Stimulated activated CD8-positive, alpha-beta memory T cell treated with anti-CD3 and anti-CD28 coated beads, Interleukin-2, amount 100 ng/mL, for 1 hour (primary cell): ENCODE measurements around the gene ARHGAP6.
"Not testable (repeated sequence)": the region's sequence is repeated elsewhere in the genome, so short reads cannot be mapped to it uniquely, and the experiment has no call there.

Source experiments
- DNase-seq, 2 donors: peaks; one replicate each; pipeline ENCODE4 v3.0.0-alpha.2; 2020; ENCODE audit warnings: low read depth in 2 of 2

ARHGAP6 gene

GRCh38 chrX:11641349-11642065 lies 24.2 kb downstream of the ARHGAP6 start:
- no peak for DNase-seq

- DNase-seq, result no peak
Observed at GRCh38 chrX:11640089-11640488, 25.6 kb downstream of the ARHGAP6 start.

- DNase-seq, result no peak
Observed at GRCh38 chrX:11632732-11633131, 33.0 kb downstream of the ARHGAP6 start.

- no peak for DNase-seq
Observed at GRCh38 chrX:11629593-11630211, 36.0 kb downstream of the ARHGAP6 start.

GRCh38 chrX:11628399-11628798 lies 37.3 kb downstream of the ARHGAP6 start:
- DNase-seq, result no peak

GRCh38 chrX:11626351-11626750 lies 39.4 kb downstream of the ARHGAP6 start:
- DNase-seq, result no peak

GRCh38 chrX:11619441-11619840 lies 46.3 kb downstream of the ARHGAP6 start:
- no peak for DNase-seq

GRCh38 chrX:11614253-11614652 lies 51.5 kb downstream of the ARHGAP6 start:
- not testable (repeated sequence) for DNase-seq

- no peak for DNase-seq
Observed at GRCh38 chrX:11611965-11612364, 53.8 kb downstream of the ARHGAP6 start.

GRCh38 chrX:11611161-11611560 lies 54.6 kb downstream of the ARHGAP6 start:
- DNase-seq, result no peak

GRCh38 chrX:11609109-11609508 lies 56.6 kb downstream of the ARHGAP6 start:
- no peak for DNase-seq

GRCh38 chrX:11606408-11606807 lies 59.3 kb downstream of the ARHGAP6 start:
- DNase-seq, result no peak

- no peak for DNase-seq
Observed at GRCh38 chrX:11600578-11600977, 65.1 kb downstream of the ARHGAP6 start.

- DNase-seq, result no peak
Observed at GRCh38 chrX:11597479-11597878, 68.2 kb downstream of the ARHGAP6 start.

- DNase-seq, result no peak
Observed at GRCh38 chrX:11591723-11592346, 73.9 kb downstream of the ARHGAP6 start.

- DNase-seq, result no peak
Observed at GRCh38 chrX:11589641-11590040, 76.1 kb downstream of the ARHGAP6 start.

GRCh38 chrX:11588097-11588496 lies 77.6 kb downstream of the ARHGAP6 start:
- DNase-seq, result no peak

GRCh38 chrX:11585174-11585573 lies 80.5 kb downstream of the ARHGAP6 start:
- DNase-seq, result no peak

GRCh38 chrX:11580789-11581188 lies 84.9 kb downstream of the ARHGAP6 start:
- DNase-seq, result no peak

GRCh38 chrX:11579636-11580600 lies 85.8 kb downstream of the ARHGAP6 start:
- no peak for DNase-seq

GRCh38 chrX:11578301-11578700 lies 87.4 kb downstream of the ARHGAP6 start:
- DNase-seq, result not testable (repeated sequence)

- DNase-seq, result no peak
Observed at GRCh38 chrX:11577603-11578002, 88.1 kb downstream of the ARHGAP6 start.
